HG03378 (cell line): ENCODE results near the gene LRPAP1.

Source experiments
- ATAC-seq: cut with Tn5 transposase; IDR thresholded peaks from one replicate; pipeline ENCODE4 v1.9.1; 2021; ENCODE audit warnings: mild to moderate bottlenecking, moderate library complexity; ENCODE audit not compliant: unreplicated experiment

LRPAP1 gene

GRCh38 chr4:3475713-3476260 lies 56.4 kb downstream of the LRPAP1 start:
- ATAC-seq: no peak

- no peak for ATAC-seq
Measured at GRCh38 chr4:3475041-3475712, 57.0 kb downstream of the LRPAP1 start.

GRCh38 chr4:3473996-3474765 lies 58.0 kb downstream of the LRPAP1 start:
- no peak for ATAC-seq

GRCh38 chr4:3473181-3473950 lies 58.9 kb downstream of the LRPAP1 start:
- no peak for ATAC-seq

- no peak for ATAC-seq
Measured at GRCh38 chr4:3472411-3473141, 59.6 kb downstream of the LRPAP1 start.

- ATAC-seq: no peak
Measured at GRCh38 chr4:3471886-3472285, 60.3 kb downstream of the LRPAP1 start.

- ATAC-seq: no peak
Measured at GRCh38 chr4:3471098-3471760, 61.0 kb downstream of the LRPAP1 start.

- no peak for ATAC-seq
Measured at GRCh38 chr4:3470244-3471097, 61.8 kb downstream of the LRPAP1 start.

- ATAC-seq: no peak
Measured at GRCh38 chr4:3469386-3470243, 62.6 kb downstream of the LRPAP1 start.

- no peak for ATAC-seq
Measured at GRCh38 chr4:3468804-3469203, 63.4 kb downstream of the LRPAP1 start.

- ATAC-seq: no peak
Measured at GRCh38 chr4:3468154-3468553, 64.1 kb downstream of the LRPAP1 start.

GRCh38 chr4:3467601-3468031 lies 64.6 kb downstream of the LRPAP1 start:
- no peak for ATAC-seq

GRCh38 chr4:3466691-3467600 lies 65.3 kb downstream of the LRPAP1 start:
- ATAC-seq: no peak

- ATAC-seq: no peak
Measured at GRCh38 chr4:3465698-3466671, 66.2 kb downstream of the LRPAP1 start.

GRCh38 chr4:3464911-3465697 lies 67.1 kb downstream of the LRPAP1 start:
- ATAC-seq: no peak
